ENCODE results near the gene CYSLTR2. TPM values are rescaled to one million over a fixed set of nuclear protein-coding genes. Genes with fewer than 3 reads are reported as not detected.

The CYSLTR2 gene
- polyA plus RNA-seq, 1 donor (not counting 4 experiments of a cell fraction or from before 2014, with no cell fraction given) = not detected

GRCh38 chr13:48728226-48728625 lies 74.5 kb downstream of the CYSLTR2 start:
- Histone ChIP-seq H2AFZ (ENCODE audit: control insufficient read depth, low read length) (no peak overlapping the region), H3K36me3 (ENCODE audit: control insufficient read depth in 2 of 2, extremely low read depth in 1 of 2, insufficient read depth in 2 of 2, low read length in 2 of 2) (no peaks in the 10 kb centered on the region), H4K20me1 (ENCODE audit: control insufficient read depth, extremely low read depth, insufficient read depth, low read length) (no peaks in the 10 kb centered on the region), H3K4me2 (ENCODE audit: control insufficient read depth, extremely low read depth, insufficient read depth, low read depth, low read length) (no peak overlapping the region), H3K27ac (ENCODE audit: control insufficient read depth, insufficient read depth, low read length) (no peak overlapping the region), H3K27me3 (ENCODE audit: control insufficient read depth, extremely low read depth, insufficient read depth, low read length) (peaks cover 3% of the 10 kb centered on the region), H3K4me1 (ENCODE audit: control insufficient read depth, extremely low read depth, insufficient read depth, low read length) (peaks cover 5% of the 10 kb centered on the region), H3K79me2 (ENCODE audit: control insufficient read depth, insufficient read depth, low read length) (no peaks in the 10 kb centered on the region), H3K9me3 (ENCODE audit: control insufficient read depth, low read depth, low read length) (no peaks in the 10 kb centered on the region), H3K9me1 (ENCODE audit: control insufficient read depth, extremely low read depth, insufficient read depth, low read length) (no peaks in the 10 kb centered on the region), H3K4me3 (ENCODE audit: control insufficient read depth in 2 of 3, extremely low read depth in 1 of 3, insufficient read depth in 2 of 3, low read depth in 1 of 3, low read length in 3 of 3) (no peak overlapping the region), H3K9ac (ENCODE audit: control insufficient read depth, extremely low read depth, insufficient read depth, low read length) (no peak overlapping the region)
- FAIRE-seq = no peak
- dilution Hi-C loops (cut with MboI; ENCODE audit: extremely low pct_ligation_motif_present, low sequenced_read_pairs) = no loop called here
- TF ChIP-seq CTCF (optimal IDR thresholded peaks at IDR 0.05 in 1 of 3, IDR thresholded peaks at IDR 0.05 in 1 of 3, conservative IDR thresholded peaks at IDR 0.05 in 1 of 3; ENCODE audit: extremely low read depth in 1 of 3, insufficient read depth in 2 of 3, low read length in 3 of 3) (no peak), EZH2 (IDR thresholded peaks at IDR 0.05; ENCODE audit: low read length) (no peak)
- no peak for DNase-seq (ENCODE audit: low read depth, low spot score)

- H4K20me1 ChIP-seq (ENCODE audit: control insufficient read depth, extremely low read depth, insufficient read depth, low read length) = no peaks in the 10 kb centered on the region
- no peak overlapping the region for H3K4me3 ChIP-seq (ENCODE audit: control insufficient read depth in 2 of 3, extremely low read depth in 1 of 3, insufficient read depth in 2 of 3, low read depth in 1 of 3, low read length in 3 of 3)
- FAIRE-seq (no peak), DNase-seq (ENCODE audit: low read depth, low spot score) (no peak)
- H3K27ac ChIP-seq (ENCODE audit: control insufficient read depth, insufficient read depth, low read length) = no peak overlapping the region
- no peak overlapping the region for H3K4me2 ChIP-seq (ENCODE audit: control insufficient read depth, extremely low read depth, insufficient read depth, low read depth, low read length)
- no peak overlapping the region for H2AFZ ChIP-seq (ENCODE audit: control insufficient read depth, low read length)
- TF ChIP-seq EZH2 (IDR thresholded peaks at IDR 0.05; ENCODE audit: low read length) (no peak), CTCF (optimal IDR thresholded peaks at IDR 0.05 in 1 of 3, IDR thresholded peaks at IDR 0.05 in 1 of 3, conservative IDR thresholded peaks at IDR 0.05 in 1 of 3; ENCODE audit: extremely low read depth in 1 of 3, insufficient read depth in 2 of 3, low read length in 3 of 3) (no peak)
- no peaks in the 10 kb centered on the region for H3K79me2 ChIP-seq (ENCODE audit: control insufficient read depth, insufficient read depth, low read length)
- H3K4me1 ChIP-seq (ENCODE audit: control insufficient read depth, extremely low read depth, insufficient read depth, low read length) = peaks cover 5% of the 10 kb centered on the region
- dilution Hi-C loops (cut with MboI; ENCODE audit: extremely low pct_ligation_motif_present, low sequenced_read_pairs) = no loop called here
- H3K27me3 ChIP-seq (ENCODE audit: control insufficient read depth, extremely low read depth, insufficient read depth, low read length) = peaks cover 3% of the 10 kb centered on the region
- no peaks in the 10 kb centered on the region for H3K9me3 ChIP-seq (ENCODE audit: control insufficient read depth, low read depth, low read length)
- no peaks in the 10 kb centered on the region for H3K9me1 ChIP-seq (ENCODE audit: control insufficient read depth, extremely low read depth, insufficient read depth, low read length)
- H3K9ac ChIP-seq (ENCODE audit: control insufficient read depth, extremely low read depth, insufficient read depth, low read length) = no peak overlapping the region
- no peaks in the 10 kb centered on the region for H3K36me3 ChIP-seq (ENCODE audit: control insufficient read depth in 2 of 2, extremely low read depth in 1 of 2, insufficient read depth in 2 of 2, low read length in 2 of 2)
Observed at GRCh38 chr13:48728876-48729275, 75.1 kb downstream of the CYSLTR2 start.
